Upper lobe of left lung (tissue), 4 donors: Measurements from ENCODE around the gene CAMKK2.

Experiments used
- POLR2AphosphoS5 ChIP-seq, 2 donors: sonication (generic); formaldehyde crosslinking; IDR thresholded peaks; one replicate each; pipeline ENCODE4 v1.5.1; 2017; ENCODE audit warnings: antibody characterized with exemption in 2 of 2
- TF ChIP-seq, protein P1 (sequence below), 6 experiments: fragments of 450-650 bp in 4 of 6; fragments of 200-600 bp in 2 of 6; sonication (generic) in 2 of 6; IDR thresholded peaks; one replicate each; pipeline ENCODE4 v1.5.1; 2016 to 2019; ENCODE audit warnings: antibody characterized with exemption in 6 of 6

- TF ChIP-seq, protein P1, sequence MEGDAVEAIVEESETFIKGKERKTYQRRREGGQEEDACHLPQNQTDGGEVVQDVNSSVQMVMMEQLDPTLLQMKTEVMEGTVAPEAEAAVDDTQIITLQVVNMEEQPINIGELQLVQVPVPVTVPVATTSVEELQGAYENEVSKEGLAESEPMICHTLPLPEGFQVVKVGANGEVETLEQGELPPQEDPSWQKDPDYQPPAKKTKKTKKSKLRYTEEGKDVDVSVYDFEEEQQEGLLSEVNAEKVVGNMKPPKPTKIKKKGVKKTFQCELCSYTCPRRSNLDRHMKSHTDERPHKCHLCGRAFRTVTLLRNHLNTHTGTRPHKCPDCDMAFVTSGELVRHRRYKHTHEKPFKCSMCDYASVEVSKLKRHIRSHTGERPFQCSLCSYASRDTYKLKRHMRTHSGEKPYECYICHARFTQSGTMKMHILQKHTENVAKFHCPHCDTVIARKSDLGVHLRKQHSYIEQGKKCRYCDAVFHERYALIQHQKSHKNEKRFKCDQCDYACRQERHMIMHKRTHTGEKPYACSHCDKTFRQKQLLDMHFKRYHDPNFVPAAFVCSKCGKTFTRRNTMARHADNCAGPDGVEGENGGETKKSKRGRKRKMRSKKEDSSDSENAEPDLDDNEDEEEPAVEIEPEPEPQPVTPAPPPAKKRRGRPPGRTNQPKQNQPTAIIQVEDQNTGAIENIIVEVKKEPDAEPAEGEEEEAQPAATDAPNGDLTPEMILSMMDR (IDR thresholded peaks at IDR 0.05) = no peak
- TF ChIP-seq POLR2AphosphoS5 (IDR thresholded peaks at IDR 0.05) = no peak
These were observed 91.0 kb downstream of the CAMKK2 start for GRCh38 chr12:121205491-121205890.
